Measurements from ENCODE around the gene MGAT3.

The MGAT3 gene

DNA sequence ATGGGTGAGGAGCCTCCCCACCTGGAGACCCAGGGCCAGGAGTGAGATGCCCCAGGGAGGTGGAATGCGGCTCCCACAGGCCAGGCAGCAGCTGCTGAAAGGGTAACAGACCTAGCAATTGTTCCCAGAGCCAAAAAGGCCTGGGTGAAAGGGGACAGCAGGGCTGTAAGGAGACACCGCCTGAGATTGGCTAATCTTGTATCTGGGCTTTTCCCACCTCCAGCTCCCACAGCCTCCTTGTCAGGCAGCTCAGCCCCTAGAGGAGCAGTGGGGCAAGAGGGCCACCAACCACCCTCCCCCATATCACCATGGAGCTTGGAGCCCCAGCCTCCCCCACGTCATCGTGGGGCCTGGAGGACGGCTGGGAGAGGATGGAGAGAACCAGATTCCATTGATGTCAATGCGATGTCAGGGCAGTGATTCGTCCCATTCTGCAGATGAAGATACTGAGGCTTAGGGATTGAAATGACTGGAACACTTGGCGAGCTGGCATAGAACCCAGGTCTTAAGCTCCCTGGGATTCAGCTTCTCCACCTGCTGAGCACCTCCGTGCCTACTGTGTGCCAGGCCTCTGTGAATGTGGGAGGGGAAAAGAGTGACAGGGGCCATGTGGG lies 2.9 kb upstream of the MGAT3 start:
- no peak for DNase-seq

DNA sequence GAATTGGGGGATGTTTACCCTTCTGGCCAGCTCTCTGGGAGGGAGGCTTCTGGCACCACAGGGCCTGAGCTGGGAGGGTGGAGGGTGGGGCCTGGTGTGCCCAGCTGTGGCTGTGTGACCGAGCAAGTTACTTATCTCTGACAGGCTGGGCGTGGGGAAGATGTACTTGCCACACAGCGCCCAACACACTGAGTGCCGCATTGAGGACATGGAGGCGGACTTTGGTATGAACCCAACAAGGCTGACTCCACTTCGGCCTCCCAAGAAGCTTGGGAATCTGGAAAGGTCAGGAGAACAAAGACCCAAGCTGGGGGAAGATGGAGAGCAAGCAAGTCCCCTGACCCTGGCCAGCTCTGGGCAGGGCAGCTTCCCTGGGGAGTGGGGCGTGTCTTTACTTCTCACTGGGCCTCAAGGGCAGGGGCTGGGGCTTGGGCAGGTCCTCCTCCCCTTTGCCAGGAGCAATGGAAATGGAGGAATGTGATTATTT lies 2.4 kb upstream of the MGAT3 start:
- DNase-seq, result no peak

DNA sequence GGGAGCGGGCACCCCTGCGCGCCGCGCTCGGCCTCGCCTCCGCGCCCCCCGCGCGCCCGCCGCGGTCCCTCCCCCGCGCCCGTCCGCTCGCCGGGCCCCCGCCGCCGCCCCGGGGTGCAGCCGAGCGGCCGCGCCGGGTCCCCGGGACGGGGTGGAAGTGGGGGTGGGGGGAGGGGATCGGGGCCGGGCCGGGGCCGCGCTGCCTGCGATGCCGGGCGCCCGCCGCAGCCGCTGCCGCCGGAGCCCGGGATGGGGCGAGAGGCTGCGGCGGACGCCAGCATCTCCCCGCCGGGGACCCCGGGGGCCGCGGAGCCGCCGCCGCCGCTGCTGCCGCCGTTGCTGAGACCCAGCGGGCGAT lies 365 bp downstream of the MGAT3 start:
- no peak for DNase-seq

DNA sequence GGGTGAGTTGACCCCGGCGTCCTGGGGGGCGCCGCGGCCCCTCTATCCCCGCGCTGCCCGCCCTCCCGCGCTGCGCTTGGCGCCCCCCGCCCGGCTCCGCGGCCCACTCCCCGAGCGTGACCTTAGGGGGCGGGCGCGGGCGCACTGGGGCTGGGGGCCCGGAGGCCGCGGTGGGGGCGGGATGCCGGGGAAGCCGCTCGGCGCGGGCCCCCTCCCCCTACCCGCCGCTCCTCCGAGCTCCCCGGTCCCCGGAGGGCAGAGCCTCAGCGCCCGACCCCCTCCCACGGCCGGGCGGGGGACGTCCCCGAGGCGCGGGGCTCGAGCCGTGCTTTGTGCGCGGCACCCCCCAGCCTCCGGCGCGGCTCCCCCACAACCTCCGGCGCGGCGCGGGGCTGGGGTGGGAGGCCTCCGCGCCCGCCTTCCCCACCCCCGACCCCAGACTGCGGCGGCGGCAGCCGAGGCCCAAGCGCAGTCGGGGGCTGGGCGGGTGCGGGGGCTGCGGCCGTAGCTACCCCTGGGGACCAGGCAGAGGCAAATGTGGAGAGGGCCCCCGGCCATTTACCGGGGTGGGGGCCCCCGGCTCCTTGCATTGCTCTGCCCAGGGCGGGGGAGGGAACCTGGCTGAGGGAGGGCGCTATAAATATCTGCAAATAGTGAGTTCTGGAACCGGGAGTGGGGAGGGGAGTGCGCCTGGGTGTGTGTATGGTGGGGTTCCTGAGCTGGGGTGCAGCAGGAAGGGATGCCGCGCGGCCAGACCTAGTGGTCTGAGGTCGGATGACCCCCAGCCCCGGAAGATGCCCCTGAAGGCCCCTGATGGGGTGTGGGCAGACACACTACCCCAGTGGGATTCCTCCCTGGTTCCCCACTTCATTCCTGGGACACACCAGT lies 988 bp downstream of the MGAT3 start:
- DNase-seq, result no peak

DNA sequence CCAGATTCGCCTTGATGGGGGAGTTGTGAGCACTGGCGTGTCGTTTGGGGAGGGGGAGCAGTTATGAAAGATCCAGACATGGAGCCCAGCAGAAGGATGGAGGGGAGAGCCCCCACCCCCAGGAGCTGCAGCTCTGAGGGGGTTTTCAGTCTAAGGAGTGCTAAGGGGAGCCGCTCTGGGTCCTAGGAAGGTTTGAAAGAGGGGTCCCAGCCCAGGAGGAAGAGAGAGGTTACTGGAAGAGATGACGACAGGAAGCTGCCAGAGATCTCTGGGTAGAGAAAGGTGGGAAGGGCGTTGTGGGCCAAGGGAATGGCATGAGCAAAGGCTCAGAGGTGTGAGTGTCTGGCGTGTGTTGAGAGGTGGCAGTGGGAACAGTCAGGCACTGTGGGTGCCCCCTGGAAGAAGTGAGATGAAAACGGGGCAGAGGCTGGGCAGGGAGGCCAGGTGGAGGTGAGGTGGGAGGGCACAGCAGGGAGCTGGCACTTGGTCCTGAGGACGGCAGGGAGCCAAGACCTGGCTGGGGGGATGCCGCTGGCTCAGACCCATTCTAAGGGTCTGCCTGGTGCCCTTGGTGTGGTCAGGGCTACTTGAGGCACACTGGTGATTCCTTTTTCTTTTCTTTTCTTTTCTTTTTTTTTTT lies 1.8 kb downstream of the MGAT3 start:
- no peak for DNase-seq

DNA sequence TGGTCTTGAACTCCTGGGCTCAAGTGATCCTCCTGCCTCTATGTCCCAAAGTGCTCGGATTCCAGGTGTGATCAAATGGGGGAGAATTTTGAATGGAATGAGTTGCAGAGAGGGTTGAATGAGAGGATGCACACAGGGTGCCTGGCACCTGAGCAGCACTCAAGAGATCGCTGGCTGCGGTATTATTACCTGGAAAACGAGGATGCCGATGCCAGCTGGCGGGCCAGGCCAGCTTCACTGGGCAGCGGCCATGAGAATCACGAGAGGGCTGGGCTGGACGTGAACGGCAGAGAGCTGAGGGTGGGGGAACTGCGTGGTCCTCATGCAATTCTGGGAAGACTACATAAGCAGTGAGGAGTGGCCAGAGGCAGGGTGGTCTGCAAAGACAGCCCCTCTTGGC lies 2.9 kb downstream of the MGAT3 start:
- no peak for DNase-seq

DNA sequence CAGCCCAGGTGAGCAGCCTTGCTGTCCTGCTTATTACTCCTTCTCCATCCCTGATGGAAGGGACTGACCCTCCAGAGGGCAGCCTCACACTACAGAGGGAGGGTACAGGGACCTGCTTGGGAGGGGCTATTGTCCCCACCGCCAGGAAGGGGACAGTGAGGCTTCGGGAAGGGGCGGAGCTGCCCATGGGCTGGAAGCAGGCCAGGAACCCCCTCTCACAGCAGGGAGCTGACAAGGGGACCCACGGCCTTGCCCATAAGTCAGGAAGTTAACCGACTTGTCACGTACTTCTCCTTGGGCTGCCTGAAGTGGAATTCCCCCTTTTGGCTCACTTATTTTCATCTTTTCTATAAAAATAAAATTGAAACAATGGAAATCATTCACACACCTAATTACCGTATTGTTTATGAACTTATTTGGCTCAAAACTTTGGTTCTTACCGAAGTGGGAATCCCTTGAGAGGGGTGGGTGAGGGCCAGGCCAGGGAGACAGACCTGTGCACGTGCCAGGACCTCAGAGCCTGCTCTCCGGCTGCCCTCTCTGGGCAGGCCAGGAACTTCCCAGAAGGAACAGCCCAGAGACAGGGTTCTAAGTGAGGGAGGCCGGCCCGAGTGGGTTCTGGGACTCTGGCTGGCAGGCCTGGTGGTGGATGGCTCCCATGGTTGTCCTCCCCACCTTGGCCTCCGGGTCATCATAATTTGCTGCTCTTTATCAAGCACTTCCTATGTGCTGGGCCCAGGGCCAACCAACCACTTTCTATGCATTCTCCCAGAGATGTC lies 5.8 kb downstream of the MGAT3 start:
- DNase-seq, result no peak

DNA sequence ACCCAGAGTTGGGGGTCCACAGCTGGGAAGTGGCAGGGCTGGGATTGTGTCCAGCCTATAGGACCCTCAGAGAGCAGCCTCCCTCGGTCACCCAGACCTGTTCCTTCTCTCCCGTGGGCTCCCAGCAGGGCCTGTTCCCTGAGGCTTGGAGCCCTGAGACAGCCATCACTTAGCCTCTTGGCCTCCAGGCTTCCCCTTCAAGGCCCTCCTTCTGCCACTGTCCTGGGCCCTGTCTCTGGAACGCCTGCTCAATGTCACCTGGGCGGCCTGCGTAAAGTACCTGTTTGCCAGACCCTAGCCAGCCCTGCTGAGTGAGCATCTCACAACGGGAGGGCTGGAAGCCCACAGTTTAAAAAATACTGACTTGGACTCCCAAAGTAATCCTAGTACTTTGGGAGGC lies 6.5 kb downstream of the MGAT3 start:
- DNase-seq, result no peak

DNA sequence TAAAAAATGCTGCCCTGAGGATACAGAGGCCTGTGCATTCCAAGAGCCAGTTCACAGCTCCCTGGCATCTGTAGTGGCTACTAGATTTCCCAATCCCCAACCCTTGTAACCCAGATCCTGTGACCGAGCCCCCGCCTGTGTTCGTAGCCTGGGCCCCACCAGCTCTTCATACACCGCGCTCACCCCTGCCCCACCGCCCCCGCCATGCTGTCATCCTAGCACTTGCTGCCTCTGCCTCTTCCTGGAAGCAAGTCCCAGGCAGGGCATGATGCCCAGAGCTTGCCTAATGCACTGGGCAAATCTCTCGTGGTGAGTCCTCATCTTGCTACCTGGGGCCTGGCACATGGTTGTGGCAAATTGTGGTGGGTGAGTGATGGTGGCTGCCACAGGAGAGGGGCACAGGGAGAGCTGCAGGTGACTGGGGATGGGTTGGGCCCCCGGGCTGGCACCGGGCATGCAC lies 7.1 kb downstream of the MGAT3 start:
- no peak for DNase-seq

DNA sequence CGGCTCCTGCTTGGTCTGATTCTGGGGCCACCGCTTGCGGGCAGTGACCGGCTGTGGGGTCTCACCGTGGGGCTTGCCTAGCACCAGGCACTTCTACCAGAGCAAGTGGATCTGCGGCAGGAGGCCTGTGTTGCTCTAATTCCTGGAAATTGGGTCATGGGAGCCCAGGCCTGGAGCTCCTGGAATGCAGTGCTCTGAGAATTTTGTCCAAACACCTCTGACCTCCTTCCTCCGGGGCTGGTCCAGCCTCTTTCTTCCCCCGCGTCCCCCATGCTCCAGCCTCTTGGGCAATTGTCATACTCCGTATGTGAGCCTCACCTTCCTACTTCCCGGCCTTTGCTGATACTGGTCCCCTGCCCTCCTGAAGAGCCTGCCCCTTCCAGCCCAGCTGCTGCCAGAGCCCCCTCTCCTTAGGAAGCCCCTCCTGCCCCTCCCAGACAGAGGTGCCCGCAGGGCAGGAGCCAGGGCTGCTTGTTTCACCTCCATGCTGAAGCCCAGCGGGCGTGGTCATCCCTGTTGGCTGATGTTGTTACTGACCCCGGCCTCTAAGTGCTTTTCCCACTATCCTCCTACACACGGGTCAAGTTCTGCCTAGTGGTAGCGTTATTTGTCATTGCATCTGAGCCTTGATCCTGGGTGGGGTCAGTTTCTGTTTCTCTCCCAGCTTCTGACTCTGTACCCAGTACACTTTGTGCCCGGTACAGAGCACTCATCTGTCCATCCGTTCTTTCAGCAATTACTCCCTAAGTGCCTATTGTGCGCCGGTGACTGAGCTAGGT lies 9.6 kb downstream of the MGAT3 start:
- no peak for DNase-seq

DNA sequence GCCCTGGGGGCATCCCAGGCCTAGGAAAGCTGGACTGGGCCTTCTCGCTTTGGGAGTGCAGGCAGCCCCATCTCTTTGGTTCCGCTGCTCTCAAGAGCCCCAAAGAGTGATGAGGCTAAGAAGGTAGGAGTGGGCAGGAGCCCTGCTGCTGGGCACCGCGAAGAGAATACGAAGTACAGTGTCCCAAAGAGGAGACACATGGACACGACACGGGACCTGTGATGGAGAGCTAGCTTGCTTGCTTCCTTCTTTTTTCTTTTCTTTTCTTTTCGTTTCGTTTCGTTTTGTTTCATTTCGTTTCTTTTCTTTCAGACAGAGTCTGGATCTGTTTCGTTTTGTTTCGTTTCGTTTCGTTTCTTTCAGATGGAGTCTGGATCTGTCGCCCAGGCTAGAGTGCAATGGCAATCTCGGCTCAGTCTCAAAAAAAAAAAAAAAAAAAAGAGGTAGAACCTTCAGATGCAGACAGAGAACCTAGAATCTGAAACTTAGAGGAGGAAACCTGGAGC lies 10.6 kb downstream of the MGAT3 start:
- DNase-seq, result no peak

DNA sequence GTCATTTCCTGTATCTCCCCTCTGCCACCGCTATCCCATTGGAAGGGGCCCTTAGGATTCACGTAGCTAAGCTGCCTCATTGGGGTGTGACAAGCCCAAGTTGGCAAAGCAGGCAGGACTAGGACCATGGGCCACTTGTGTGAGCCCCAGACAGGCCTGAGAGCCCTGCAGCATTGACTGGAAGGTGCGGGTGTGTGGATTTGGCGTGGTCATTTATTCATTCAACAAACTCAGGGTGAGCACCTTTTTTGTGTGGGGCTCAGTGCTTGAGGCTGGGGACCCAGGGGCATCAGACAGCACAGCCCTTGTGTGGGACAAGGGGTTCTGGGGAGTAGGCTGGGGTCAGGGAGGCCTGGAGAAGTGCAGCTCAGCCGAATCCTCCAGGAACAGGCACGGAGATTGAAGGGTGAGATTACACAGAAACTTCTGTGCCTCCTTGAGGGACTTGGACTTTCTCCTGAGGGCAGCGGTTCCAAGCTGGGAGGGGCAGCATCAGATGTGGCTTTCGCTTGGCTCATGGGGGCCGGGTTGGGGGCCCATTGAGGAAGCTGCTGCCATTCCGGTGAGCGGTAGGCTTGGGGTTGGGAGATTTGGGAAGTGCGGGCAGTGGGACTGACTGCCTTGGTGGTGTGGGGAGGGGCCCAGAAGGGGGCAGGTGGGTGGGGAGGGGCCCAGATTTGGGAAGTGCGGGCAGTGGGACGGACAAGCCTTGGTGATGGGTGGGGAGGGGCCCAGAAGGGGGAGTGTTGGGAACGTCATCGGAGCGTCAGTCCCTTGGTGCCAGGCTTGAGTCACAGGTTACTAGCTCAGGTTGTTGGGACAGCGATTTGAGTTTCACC lies 11.9 kb downstream of the MGAT3 start:
- DNase-seq, result no peak

DNA sequence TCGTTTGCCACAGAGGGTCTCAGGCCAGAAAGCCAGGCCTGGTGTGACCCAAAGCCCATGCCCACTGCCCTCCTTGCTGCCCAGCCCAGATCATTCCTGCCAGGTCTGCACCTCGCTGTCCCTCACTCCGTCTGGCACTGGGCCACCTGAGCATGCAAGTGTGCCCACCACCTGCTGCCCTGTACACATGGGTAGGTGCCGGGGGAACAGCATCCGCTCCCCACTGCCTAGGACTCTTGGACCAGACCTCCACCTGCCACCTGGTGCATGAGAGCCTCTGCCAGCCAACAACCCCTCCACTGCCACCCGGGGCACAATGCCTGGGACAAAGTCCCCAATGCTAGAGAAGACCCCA lies 12.5 kb downstream of the MGAT3 start:
- DNase-seq, result no peak

DNA sequence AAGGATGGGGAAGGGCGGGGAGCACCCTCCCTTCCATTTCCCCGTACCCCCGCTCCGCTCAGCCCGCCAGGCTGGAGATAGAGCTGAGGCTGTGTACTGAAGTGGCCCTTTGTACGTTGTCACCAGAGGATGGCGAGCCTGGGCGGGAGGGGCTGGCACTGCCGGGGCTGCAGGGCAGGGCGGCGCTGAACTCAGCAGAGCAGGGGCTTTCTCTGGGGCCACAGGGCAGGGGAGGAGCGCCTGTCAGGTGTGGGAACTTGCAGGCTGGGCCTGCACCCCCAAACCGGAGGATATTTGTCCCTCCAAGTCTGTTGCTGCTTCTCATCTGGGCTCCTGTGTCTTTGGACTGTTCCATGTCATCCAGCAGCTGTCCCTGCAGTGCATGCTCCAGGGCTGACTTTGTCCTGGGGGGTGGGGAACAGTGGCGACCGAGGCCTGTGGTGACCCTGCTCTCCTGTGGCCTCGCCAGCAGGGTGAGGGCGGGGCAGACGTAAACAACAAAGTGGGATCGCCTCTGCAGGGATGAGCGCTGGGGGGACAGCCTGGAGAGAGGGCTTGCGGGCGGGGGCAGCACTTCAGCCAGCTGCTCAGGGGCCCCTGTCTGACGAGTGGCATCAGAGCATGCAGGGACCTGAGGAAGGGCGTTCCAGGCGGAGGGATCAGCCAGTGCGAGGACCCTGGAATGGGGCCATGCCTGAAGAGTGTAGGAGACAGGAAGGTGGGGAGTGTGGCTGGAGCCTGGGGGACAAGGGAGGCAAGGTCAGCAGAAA lies 13.1 kb downstream of the MGAT3 start:
- DNase-seq, result no peak

DNA sequence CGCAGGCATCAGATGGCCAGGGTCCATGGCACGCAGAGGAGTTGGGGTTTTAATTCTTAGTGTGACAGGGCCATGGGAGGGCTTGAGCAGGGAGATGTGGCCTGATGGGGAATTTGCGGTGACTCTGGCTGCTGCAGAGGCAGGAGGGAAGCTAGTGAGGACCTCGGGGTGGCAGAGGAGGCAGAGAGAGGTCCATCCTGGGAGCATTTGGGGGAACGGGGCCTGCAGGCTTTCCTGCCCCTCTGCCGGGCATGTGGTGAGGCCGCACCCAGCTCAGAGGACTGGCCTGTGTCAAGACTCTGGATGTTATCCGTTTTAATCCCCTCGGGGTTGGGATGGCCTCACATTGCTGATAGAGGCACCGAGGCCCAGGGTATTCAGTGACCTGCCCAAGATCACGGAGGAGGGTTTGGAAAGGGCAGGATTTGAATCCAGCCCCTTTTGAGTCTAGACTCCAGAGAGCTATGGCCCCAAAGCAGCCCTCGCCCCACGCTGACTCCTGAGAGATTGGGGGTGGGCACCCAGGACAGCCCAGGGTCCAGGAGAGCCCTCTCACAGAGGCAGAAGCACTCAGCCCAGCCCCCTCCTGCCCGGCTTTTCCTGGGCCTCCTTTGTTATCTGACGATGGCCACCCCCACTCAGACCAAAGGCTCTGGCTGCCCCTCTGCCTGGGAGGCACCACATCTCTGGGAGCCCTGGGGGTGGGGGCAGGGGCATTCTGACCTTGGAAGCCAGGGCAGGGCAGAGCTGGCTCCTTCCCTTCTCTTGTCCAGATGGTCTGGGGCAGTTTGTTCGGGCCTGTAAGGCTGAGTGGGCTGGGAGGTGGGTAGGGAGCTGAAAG lies 13.9 kb downstream of the MGAT3 start:
- DNase-seq, result no peak

DNA sequence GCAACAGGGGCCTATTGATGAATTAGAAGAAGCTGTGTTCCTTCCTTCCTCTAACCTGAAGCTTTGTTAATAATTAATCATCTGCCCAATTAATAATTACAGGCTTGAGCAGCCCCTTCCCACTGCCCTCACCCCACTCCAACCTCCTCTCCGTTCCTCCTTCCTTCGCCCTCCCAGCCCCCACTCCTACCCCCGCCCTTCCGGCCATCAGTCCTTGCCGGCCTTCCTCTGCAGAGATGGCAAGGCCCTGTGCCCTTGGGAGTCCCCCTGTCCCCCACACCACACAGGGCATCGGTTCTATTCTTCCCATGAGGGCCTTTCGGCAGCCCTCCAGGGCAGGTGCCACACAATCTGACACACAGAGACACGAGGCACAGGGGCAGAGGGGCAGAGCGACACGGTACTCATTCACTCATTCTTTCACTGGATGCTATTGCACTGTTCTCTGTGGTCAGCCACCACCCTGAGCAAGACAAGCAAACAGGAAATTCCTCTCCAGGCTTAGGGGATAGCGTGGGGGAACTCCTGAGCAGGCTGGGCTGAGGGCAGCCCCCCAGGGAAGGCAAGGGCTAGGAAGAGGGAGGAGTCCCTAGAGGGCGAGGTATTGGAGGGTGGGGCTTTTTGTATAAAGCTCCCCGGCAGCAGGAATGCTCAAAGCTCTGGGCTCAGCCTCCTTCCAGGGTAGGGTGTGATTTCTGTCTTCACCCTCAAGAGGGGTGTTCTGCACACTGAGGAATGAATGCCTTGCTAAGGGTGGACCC lies 14.7 kb downstream of the MGAT3 start:
- no peak for DNase-seq

DNA sequence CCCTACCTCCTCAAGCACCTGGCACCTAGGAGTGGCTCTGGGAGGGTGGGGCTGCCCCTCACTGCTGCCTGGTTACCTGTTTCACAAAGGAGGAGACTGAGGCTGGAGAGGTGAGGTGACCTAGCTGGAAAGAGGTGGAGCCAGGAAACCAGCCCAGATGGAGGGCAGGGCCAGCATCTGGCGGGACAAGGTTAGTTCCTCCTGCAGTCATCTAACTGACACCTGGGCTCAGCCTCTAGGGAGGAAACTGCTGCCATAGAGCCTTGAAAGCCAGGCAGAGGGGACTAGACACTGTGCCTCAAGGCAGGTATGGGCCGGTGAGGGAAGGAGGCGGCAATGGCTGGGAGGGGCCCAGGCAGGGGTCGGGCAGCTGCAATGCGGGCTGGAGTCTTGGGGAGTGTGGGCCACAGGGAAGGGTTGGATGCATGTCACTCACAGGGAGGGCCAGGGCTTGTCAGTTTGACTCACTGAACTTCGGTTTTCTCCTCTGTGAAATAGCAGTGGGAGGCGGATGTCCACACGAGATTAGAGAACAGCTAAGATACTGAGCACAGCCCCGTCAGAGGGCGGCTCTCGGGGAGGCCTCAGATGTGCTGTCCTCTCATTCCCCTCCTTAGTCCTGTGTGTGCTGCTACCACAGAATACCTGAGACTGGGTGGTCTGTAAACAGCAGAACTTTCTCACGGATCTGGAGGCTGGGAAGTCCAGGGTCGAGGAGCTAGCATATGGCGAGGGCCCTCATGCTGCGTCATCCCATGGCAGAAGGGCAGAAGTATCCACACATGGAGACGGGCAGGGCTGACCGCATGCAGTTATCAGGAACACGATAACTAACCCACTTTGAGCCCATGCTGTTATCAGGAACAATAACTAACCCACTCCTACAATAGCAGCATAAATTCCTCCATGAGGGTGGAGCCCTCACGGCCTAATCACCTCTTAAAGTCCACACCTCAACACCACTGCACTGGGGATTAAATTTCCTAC lies 16.1 kb downstream of the MGAT3 start:
- DNase-seq, result no peak

Data from left hindlimb (tissue), 1 donor.